ENCODE data around the gene EPHA6.

Gene EPHA6

DNA sequence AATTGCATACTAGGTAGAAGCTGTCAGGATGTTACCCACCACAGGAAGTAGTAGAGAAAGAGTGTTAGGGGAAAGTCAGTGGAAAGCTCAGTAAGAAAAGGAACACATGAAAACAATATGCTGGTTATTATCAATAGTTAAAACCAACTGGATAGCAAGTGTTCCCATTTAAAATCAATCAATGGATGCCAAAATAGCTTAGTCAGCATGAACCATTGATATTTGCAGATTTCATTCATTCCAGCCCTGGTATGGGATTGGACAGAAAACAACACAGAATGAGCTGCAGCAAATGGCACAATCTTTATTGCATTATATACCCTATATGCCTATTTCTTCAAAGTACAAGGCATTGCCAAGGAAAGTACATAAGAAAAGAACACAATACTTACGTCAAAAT lies 293.7 kb downstream of the EPHA6 start:
- H3K4me3 ChIP-seq (ENCODE audit: low read depth in 1 of 2, low read length in 2 of 2): no peak overlapping the region
- H3K9ac ChIP-seq (ENCODE audit: low read depth, low read length): no peak overlapping the region
- no peak overlapping the region for H3K4me2 ChIP-seq (ENCODE audit: insufficient read depth, low read length)
- ATAC-seq (ENCODE audit: insufficient read depth, low read depth): no peak
- H3K36me3 ChIP-seq (ENCODE audit: insufficient read depth, low read length): no peaks in the 10 kb centered on the region
- H3K79me2 ChIP-seq (ENCODE audit: insufficient read depth, low read length): no peaks in the 10 kb centered on the region
- H2AFZ ChIP-seq (ENCODE audit: low read depth, low read length): no peak overlapping the region
- H3K9me3 ChIP-seq (ENCODE audit: insufficient read depth, low read length, severe bottlenecking): no peaks in the 10 kb centered on the region
- TF ChIP-seq, protein P1, sequence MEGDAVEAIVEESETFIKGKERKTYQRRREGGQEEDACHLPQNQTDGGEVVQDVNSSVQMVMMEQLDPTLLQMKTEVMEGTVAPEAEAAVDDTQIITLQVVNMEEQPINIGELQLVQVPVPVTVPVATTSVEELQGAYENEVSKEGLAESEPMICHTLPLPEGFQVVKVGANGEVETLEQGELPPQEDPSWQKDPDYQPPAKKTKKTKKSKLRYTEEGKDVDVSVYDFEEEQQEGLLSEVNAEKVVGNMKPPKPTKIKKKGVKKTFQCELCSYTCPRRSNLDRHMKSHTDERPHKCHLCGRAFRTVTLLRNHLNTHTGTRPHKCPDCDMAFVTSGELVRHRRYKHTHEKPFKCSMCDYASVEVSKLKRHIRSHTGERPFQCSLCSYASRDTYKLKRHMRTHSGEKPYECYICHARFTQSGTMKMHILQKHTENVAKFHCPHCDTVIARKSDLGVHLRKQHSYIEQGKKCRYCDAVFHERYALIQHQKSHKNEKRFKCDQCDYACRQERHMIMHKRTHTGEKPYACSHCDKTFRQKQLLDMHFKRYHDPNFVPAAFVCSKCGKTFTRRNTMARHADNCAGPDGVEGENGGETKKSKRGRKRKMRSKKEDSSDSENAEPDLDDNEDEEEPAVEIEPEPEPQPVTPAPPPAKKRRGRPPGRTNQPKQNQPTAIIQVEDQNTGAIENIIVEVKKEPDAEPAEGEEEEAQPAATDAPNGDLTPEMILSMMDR (IDR thresholded peaks at IDR 0.05; ENCODE audit: borderline replicate concordance, extremely low read depth, low read length, poor library complexity, severe bottlenecking): no peak
- no peak for TF ChIP-seq EZH2 (IDR thresholded peaks at IDR 0.05; ENCODE audit: borderline replicate concordance, low read depth, low read length, severe bottlenecking)
- no peak for DNase-seq
- no peak overlapping the region for H3K27ac ChIP-seq (ENCODE audit: low read length)
- H3K27me3 ChIP-seq (ENCODE audit: insufficient read depth, low read length, poor library complexity): no peaks in the 10 kb centered on the region
- H3K4me1 ChIP-seq (ENCODE audit: insufficient read depth, low read length): no peaks in the 10 kb centered on the region
- no peaks in the 10 kb centered on the region for H4K20me1 ChIP-seq (ENCODE audit: insufficient read depth, low read length)

DNA sequence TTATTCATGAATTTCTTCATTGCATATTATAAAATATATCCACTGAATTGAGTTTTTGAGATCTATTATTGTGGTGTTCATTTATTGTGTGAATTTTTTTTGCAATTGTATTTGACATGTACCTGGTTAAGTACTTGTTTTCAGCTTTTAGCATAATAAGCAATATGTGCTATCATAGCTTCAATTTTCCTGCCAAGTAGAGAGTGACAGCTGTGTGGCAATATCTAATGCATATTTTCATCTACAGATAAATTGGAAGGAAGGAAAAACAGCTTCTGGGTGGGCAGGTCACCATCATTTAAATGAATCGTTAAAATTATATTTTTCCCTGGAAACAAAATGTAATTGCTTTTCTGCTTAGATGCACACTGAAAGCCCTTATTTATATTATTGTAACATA lies 296.9 kb downstream of the EPHA6 start:
- H3K9ac ChIP-seq (ENCODE audit: low read depth, low read length): no peak overlapping the region
- DNase-seq (no peak), ATAC-seq (ENCODE audit: insufficient read depth, low read depth) (no peak)
- no peaks in the 10 kb centered on the region for H3K9me3 ChIP-seq (ENCODE audit: insufficient read depth, low read length, severe bottlenecking)
- H3K27me3 ChIP-seq (ENCODE audit: insufficient read depth, low read length, poor library complexity): no peaks in the 10 kb centered on the region
- no peaks in the 10 kb centered on the region for H3K79me2 ChIP-seq (ENCODE audit: insufficient read depth, low read length)
- H2AFZ ChIP-seq (ENCODE audit: low read depth, low read length): no peak overlapping the region
- H3K4me3 ChIP-seq (ENCODE audit: low read depth in 1 of 2, low read length in 2 of 2): no peak overlapping the region
- no peaks in the 10 kb centered on the region for H3K36me3 ChIP-seq (ENCODE audit: insufficient read depth, low read length)
- H4K20me1 ChIP-seq (ENCODE audit: insufficient read depth, low read length): no peaks in the 10 kb centered on the region
- no peak for TF ChIP-seq EZH2 (IDR thresholded peaks at IDR 0.05; ENCODE audit: borderline replicate concordance, low read depth, low read length, severe bottlenecking)
- TF ChIP-seq, protein P1 (IDR thresholded peaks at IDR 0.05; ENCODE audit: borderline replicate concordance, extremely low read depth, low read length, poor library complexity, severe bottlenecking): no peak
- H3K27ac ChIP-seq (ENCODE audit: low read length): no peak overlapping the region
- no peak overlapping the region for H3K4me2 ChIP-seq (ENCODE audit: insufficient read depth, low read length)
- H3K4me1 ChIP-seq (ENCODE audit: insufficient read depth, low read length): no peaks in the 10 kb centered on the region

- no peak overlapping the region for H3K4me3 ChIP-seq (ENCODE audit: low read depth in 1 of 2, low read length in 2 of 2)
- H3K27me3 ChIP-seq (ENCODE audit: insufficient read depth, low read length, poor library complexity): no peaks in the 10 kb centered on the region
- no peak for DNase-seq
Measured at GRCh38 chr3:97121386-97121785, 307.0 kb downstream of the EPHA6 start.

More at GRCh38 chr3:97121386-97121785, 307.0 kb downstream of the EPHA6 start:
- no peaks in the 10 kb centered on the region for H3K36me3 ChIP-seq (ENCODE audit: insufficient read depth, low read length)
- no peak overlapping the region for H2AFZ ChIP-seq (ENCODE audit: low read depth, low read length)
- no peak overlapping the region for H3K27ac ChIP-seq (ENCODE audit: low read length)
- TF ChIP-seq, protein P1 (IDR thresholded peaks at IDR 0.05; ENCODE audit: borderline replicate concordance, extremely low read depth, low read length, poor library complexity, severe bottlenecking): no peak
- TF ChIP-seq EZH2 (IDR thresholded peaks at IDR 0.05; ENCODE audit: borderline replicate concordance, low read depth, low read length, severe bottlenecking): no peak
- no peak for ATAC-seq (ENCODE audit: insufficient read depth, low read depth)
- H3K9me3 ChIP-seq (ENCODE audit: insufficient read depth, low read length, severe bottlenecking): no peaks in the 10 kb centered on the region
- H3K9ac ChIP-seq (ENCODE audit: low read depth, low read length): no peak overlapping the region
- no peaks in the 10 kb centered on the region for H3K4me1 ChIP-seq (ENCODE audit: insufficient read depth, low read length)
- H4K20me1 ChIP-seq (ENCODE audit: insufficient read depth, low read length): no peaks in the 10 kb centered on the region
- H3K4me2 ChIP-seq (ENCODE audit: insufficient read depth, low read length): no peak overlapping the region
- H3K79me2 ChIP-seq (ENCODE audit: insufficient read depth, low read length): no peaks in the 10 kb centered on the region

All from DND-41 (cell line).